Spinal cord (tissue), 10 donors: ENCODE measurements around the gene GRK4. TPM values are rescaled to one million over a fixed set of nuclear protein-coding genes. Genes with fewer than 3 reads are reported as not detected.
A peak's percentile ranks its signal among the peaks of the same experiment; 100 is the strongest.

ENCODE experiments used
- DNase-seq, 6 donors: peaks; one replicate each; pipeline versions ENCODE4 v3.0.0 to v3.0.0-alpha.2; 2013 to 2015; ENCODE audit warnings: low spot score in 6 of 6, low read depth in 4 of 6
- H3K27ac ChIP-seq: one replicate; pipeline ENCODE4 v1.5.1; 2013; ENCODE audit warnings: low read depth, low read length, control low read depth
- H3K27me3 ChIP-seq: one replicate; pipeline ENCODE4 v1.6.1; 2013; ENCODE audit warnings: low read length; ENCODE audit not compliant: control insufficient read depth, insufficient read depth
- H3K36me3 ChIP-seq: one replicate; pipeline ENCODE4 v1.6.1; 2013; ENCODE audit warnings: low read length; ENCODE audit not compliant: control insufficient read depth, insufficient read depth
- H3K4me1 ChIP-seq: one replicate; pipeline ENCODE4 v1.6.1; 2013; ENCODE audit warnings: low read length; ENCODE audit not compliant: control insufficient read depth, insufficient read depth
- H3K4me3 ChIP-seq: one replicate; pipeline ENCODE4 v1.5.1; 2013; ENCODE audit warnings: low read depth, low read length, control low read depth
- H3K9me3 ChIP-seq: one replicate; pipeline ENCODE4 v1.6.1; 2013; ENCODE audit warnings: low read length; ENCODE audit not compliant: control insufficient read depth, insufficient read depth
- WGBS: methylation state at CpG from one replicate; pipeline ENCODE4 v1.1.5; 2013; ENCODE audit warnings: missing lambda C conversion rate; ENCODE audit not compliant: insufficient coverage; 5-methylcytosine and 5-hydroxymethylcytosine counted together
- polyA plus RNA-seq, 2 donors: library from polyadenylated mRNA; unstranded; fragments of 120-200 nt; gene quantifications; one replicate each; pipeline ENCODE4 v1.2.1, GENCODE V29; 2013; ENCODE audit not compliant: insufficient read length in 2 of 2
- total RNA-seq, 2 donors: library from RNA; depleted of rRNA in 1 of 2; stranded (reverse); fragments of 120-200 nt in 1 of 2; fragments of >200 nt in 1 of 2; gene quantifications; one replicate each; pipeline versions ENCODE4 v1.2.3 to v1.2.4, GENCODE V29; 2013 to 2014
- donor health status: healthy.

Gene GRK4
- total and polyA plus RNA-seq, 4 donors: 14.7 to 40.8 (median 23.8) TPM

GRCh38 chr4:3035674-3036073 lies 72.3 kb downstream of the GRK4 start:
- Histone ChIP-seq H3K27ac (no peak overlapping the region), H3K9me3 (no peaks in the 10 kb centered on the region), H3K4me3 (no peak overlapping the region), H3K27me3 (no peaks in the 10 kb centered on the region), H3K36me3 (peaks cover 18% of the 10 kb centered on the region), H3K4me1 (peaks cover 6% of the 10 kb centered on the region)
- 87% methylated on average over 5 of the region's 6 CpGs for WGBS
- DNase-seq: no peak

GRCh38 chr4:3036131-3036952 lies 73.0 kb downstream of the GRK4 start:
- peaks cover 16% of the 10 kb centered on the region for H3K36me3 ChIP-seq
- no peaks in the 10 kb centered on the region for H3K9me3 ChIP-seq
- no peak overlapping the region for H3K27ac ChIP-seq
- no peak for DNase-seq
- peaks cover 12% of the 10 kb centered on the region for H3K4me1 ChIP-seq
- WGBS: 88% methylated on average over 19 of the region's 21 CpGs
- peaks cover 4% of the 10 kb centered on the region for H3K27me3 ChIP-seq
- H3K4me3 ChIP-seq: no peak overlapping the region

- H3K36me3 ChIP-seq: peaks cover 16% of the 10 kb centered on the region
- no peaks in the 10 kb centered on the region for H3K9me3 ChIP-seq
- H3K4me1 ChIP-seq: peaks cover 26% of the 10 kb centered on the region
- no peak overlapping the region for H3K27ac ChIP-seq
- H3K4me3 ChIP-seq: no peak overlapping the region
- 30% methylated on average over 4 of the region's 6 CpGs for WGBS
- peak in 3 of 6 donors; percentile 23 to 68 (median 42) for DNase-seq
- peaks cover 9% of the 10 kb centered on the region for H3K27me3 ChIP-seq
Measured at GRCh38 chr4:3037957-3038461, 74.6 kb downstream of the GRK4 start.

- Histone ChIP-seq H3K4me3 (no peak overlapping the region), H3K27ac (no peak overlapping the region), H3K4me1 (peaks cover 26% of the 10 kb centered on the region), H3K27me3 (peaks cover 9% of the 10 kb centered on the region), H3K36me3 (peaks cover 16% of the 10 kb centered on the region), H3K9me3 (no peaks in the 10 kb centered on the region)
- DNase-seq: no peak
- WGBS: 90% methylated on average over 8 of the region's 8 CpGs
Measured at GRCh38 chr4:3039706-3040366, 76.5 kb downstream of the GRK4 start.

- Histone ChIP-seq H3K4me1 (peaks cover 26% of the 10 kb centered on the region), H3K36me3 (peaks cover 15% of the 10 kb centered on the region), H3K4me3 (no peak overlapping the region), H3K27me3 (peaks cover 9% of the 10 kb centered on the region), H3K27ac (no peak overlapping the region), H3K9me3 (no peaks in the 10 kb centered on the region)
- DNase-seq: no peak
- 90% methylated on average over 19 of the region's 28 CpGs for WGBS
Measured at GRCh38 chr4:3040452-3041191, 77.3 kb downstream of the GRK4 start.

GRCh38 chr4:3041192-3042142 lies 78.1 kb downstream of the GRK4 start:
- Histone ChIP-seq H3K36me3 (peaks cover 9% of the 10 kb centered on the region), H3K27ac (no peak overlapping the region), H3K9me3 (no peaks in the 10 kb centered on the region), H3K4me1 (peaks cover 26% of the 10 kb centered on the region), H3K27me3 (peaks cover 9% of the 10 kb centered on the region), H3K4me3 (peak overlapping the region; percentile 50)
- peak in 2 of 6 donors; percentile 46 to 69 for DNase-seq
- 34% methylated on average over 56 of the region's 57 CpGs for WGBS

- H3K9me3 ChIP-seq: no peaks in the 10 kb centered on the region
- WGBS: 42% methylated on average over 8 of the region's 10 CpGs
- H3K36me3 ChIP-seq: peaks cover 8% of the 10 kb centered on the region
- peak overlapping the region; percentile 50 for H3K4me3 ChIP-seq
- no peak overlapping the region for H3K27ac ChIP-seq
- peaks cover 9% of the 10 kb centered on the region for H3K27me3 ChIP-seq
- DNase-seq: no peak
- H3K4me1 ChIP-seq: peaks cover 26% of the 10 kb centered on the region
Measured at GRCh38 chr4:3042226-3042625, 78.9 kb downstream of the GRK4 start.

GRCh38 chr4:3043282-3044020 lies 80.1 kb downstream of the GRK4 start:
- Histone ChIP-seq H3K27ac (no peak overlapping the region), H3K27me3 (peaks cover 9% of the 10 kb centered on the region), H3K36me3 (peaks cover 8% of the 10 kb centered on the region), H3K4me1 (peaks cover 20% of the 10 kb centered on the region), H3K4me3 (no peak overlapping the region), H3K9me3 (no peaks in the 10 kb centered on the region)
- 60% methylated on average over 8 of the region's 11 CpGs for WGBS
- peak in 2 of 6 donors; percentile 20 to 47 for DNase-seq
